Psoas muscle (tissue), 8 donors: ENCODE results near the gene PEF1. TPM values are rescaled to one million over a fixed set of nuclear protein-coding genes. Genes with fewer than 3 reads are reported as not detected.

ENCODE experiments used
- ATAC-seq, 4 donors: fragments of 200-7000 bp; cut with Tn5 transposase; one replicate each; pipeline ENCODE4 v1.9.1; 2020; ENCODE audit warnings: moderate library complexity in 3 of 4, mild to moderate bottlenecking in 2 of 4
- DNase-seq, 2 donors: peaks; one replicate each; pipeline ENCODE4 v3.0.0-alpha.2; 2020
- H3K27ac ChIP-seq: fragments of 200-600 bp; one replicate; pipeline ENCODE4 v1.8.0; 2022
- H3K27me3 ChIP-seq, 3 donors: fragments of 200-600 bp in 1 of 3; one replicate each; pipeline versions ENCODE4 v1.6.1 to v1.8.0; 2013 to 2022; ENCODE audit warnings: low read length in 2 of 3, mild to moderate bottlenecking in 2 of 3, moderate library complexity in 1 of 3; ENCODE audit not compliant: insufficient read depth in 3 of 3
- H3K36me3 ChIP-seq, 2 donors: fragments of 200-600 bp in 1 of 2; one replicate each; pipeline versions ENCODE4 v1.6.1 to v1.8.0; 2013 to 2022; ENCODE audit warnings: low read depth in 1 of 2, mild to moderate bottlenecking in 1 of 2, moderate library complexity in 1 of 2; ENCODE audit not compliant: insufficient read depth in 1 of 2
- H3K4me1 ChIP-seq: fragments of 200-600 bp; one replicate; pipeline ENCODE4 v1.8.0; 2022
- H3K4me3 ChIP-seq: fragments of 200-600 bp; one replicate; pipeline ENCODE4 v1.8.0; 2022; ENCODE audit warnings: mild to moderate bottlenecking
- H3K9me3 ChIP-seq: fragments of 200-600 bp; one replicate; pipeline ENCODE4 v1.8.0; 2022
- WGBS, 3 donors: extraction: QIAGEN DNeasy Blood & Tissue Kit; methylation state at CpG; one replicate each; pipeline versions ENCODE4 v1.1.6 to v1.1.7; 2013; 5-methylcytosine and 5-hydroxymethylcytosine counted together
- intact Hi-C, 2 donors: fragments of 100-400 bp; cut with DNase I; formaldehyde crosslinking; loops; one replicate each; pipeline versions ENCODE4 v1.11.0 to v1.14.2; 2022
- polyA plus RNA-seq, 3 donors: library from polyadenylated mRNA; stranded (reverse); fragments of 200-250 nt; gene quantifications; one replicate each; pipeline ENCODE4 v1.2.3, GENCODE V29; 2013
- total RNA-seq, 4 donors: library from RNA; stranded (reverse); fragmentation: NEBNext Ultra II Directional in 2 of 4; extraction: Animal tissue kit (Norgen Biotek cat#: 25700) in 2 of 4; gene quantifications; one replicate each; pipeline versions ENCODE4 v1.2.1 to v1.2.4, GENCODE V29; 2021 to 2023
- TF ChIP-seq, protein P1 (sequence below): fragments of 200-600 bp; IDR thresholded peaks from one replicate; pipeline ENCODE4 v1.8.0; 2022; ENCODE audit warnings: antibody characterized with exemption
- donor health status: healthy with polysubstance abuse.
- donor health status: DM: no; HTN: no; CAD: no; lungs with moderate emphysema.
- donor health status: Bipolar disorder and iron deficiency.
- donor health status: healthy.
- donor health status: DM: yes; HTN: yes; CAD: no.
- donor health status: DM: no; HTN: no; CAD: no.
- donor health status: DM: no; HTN: no; CAD: no.
- donor health status: DM: yes; HTN: yes; CAD: no.

PEF1 gene
- total and polyA plus RNA-seq, 7 donors = 22.1 to 57.4 (median 30.7) TPM

DNA sequence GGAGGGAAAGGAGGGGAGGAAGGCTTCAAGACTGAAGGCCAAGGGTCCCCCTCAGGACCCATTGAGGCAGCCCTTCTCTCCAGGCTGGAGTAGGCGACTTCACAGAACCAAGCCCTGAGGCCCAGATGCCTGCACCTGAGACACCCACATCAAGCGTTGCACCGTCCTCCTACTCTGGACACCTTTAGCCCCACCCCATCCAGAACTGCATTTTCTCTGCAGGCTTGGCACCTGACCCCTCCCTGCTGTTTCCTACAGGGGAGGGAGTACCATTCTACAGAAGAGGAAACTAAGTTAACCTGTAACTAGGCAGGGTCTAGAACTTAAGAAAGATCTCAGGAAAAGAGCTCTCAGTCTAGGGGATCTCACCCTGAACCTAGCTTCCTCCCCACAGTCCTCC, 12.0 kb downstream of the PEF1 start:
- TF ChIP-seq, protein P1, sequence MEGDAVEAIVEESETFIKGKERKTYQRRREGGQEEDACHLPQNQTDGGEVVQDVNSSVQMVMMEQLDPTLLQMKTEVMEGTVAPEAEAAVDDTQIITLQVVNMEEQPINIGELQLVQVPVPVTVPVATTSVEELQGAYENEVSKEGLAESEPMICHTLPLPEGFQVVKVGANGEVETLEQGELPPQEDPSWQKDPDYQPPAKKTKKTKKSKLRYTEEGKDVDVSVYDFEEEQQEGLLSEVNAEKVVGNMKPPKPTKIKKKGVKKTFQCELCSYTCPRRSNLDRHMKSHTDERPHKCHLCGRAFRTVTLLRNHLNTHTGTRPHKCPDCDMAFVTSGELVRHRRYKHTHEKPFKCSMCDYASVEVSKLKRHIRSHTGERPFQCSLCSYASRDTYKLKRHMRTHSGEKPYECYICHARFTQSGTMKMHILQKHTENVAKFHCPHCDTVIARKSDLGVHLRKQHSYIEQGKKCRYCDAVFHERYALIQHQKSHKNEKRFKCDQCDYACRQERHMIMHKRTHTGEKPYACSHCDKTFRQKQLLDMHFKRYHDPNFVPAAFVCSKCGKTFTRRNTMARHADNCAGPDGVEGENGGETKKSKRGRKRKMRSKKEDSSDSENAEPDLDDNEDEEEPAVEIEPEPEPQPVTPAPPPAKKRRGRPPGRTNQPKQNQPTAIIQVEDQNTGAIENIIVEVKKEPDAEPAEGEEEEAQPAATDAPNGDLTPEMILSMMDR = no peak
- Histone ChIP-seq H3K27ac (peak overlapping the region; percentile 12), H3K36me3 (peaks cover 3 to 73% of the 10 kb centered on the region in 2 donors), H3K4me1 (peaks cover 52% of the 10 kb centered on the region), H3K9me3 (no peaks in the 10 kb centered on the region), H3K4me3 (no peak overlapping the region), H3K27me3 (no peaks in the 10 kb centered on the region)
- DNase-seq (no peak), ATAC-seq (no peak)
- WGBS, 3 donors = 94 to 98% (median 94%) methylated on average over 3 of the region's 3 CpGs
- intact Hi-C loops = no loop called here

DNA sequence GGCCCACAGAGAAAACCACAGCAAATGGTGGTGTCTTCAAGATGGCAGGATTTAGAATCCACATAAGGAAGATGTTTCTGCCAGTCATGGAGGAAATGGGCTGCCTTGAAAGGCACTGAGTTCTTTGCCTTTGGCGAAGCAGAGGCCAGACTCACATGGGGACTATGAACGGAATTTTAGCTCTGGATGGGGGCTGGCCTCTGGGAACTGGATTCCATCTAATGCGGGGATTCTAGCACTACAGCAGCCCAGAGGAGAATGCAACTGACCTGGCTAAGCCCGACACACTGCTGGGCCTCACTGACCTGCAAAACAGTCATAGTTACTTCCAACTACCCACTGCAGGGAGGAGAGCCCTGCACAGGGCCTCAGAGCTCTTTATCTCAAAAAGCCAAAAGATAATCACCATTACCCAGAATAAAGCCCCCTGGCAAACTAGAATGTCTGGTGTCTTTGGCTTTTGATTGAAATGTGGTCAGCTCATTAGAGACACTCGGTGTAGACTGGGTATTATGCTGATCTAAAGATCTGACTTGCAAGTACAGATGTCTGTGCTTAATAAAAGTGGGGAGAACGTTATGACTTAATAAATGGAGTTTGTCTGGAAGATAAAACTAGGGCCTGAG, 15.6 kb downstream of the PEF1 start:
- ATAC-seq (no peak), DNase-seq (no peak)
- TF ChIP-seq, protein P1 = no peak
- Histone ChIP-seq H3K9me3 (no peaks in the 10 kb centered on the region), H3K4me3 (no peak overlapping the region), H3K36me3 (peaks cover 3 to 60% of the 10 kb centered on the region in 2 donors), H3K27ac (peak overlapping the region; percentile 92), H3K27me3 (no peaks in the 10 kb centered on the region), H3K4me1 (peaks cover 52% of the 10 kb centered on the region)
- WGBS, 3 donors = 88 to 95% (median 89%) methylated on average over 6 of the region's 6 CpGs
- intact Hi-C loops = no loop called here

DNA sequence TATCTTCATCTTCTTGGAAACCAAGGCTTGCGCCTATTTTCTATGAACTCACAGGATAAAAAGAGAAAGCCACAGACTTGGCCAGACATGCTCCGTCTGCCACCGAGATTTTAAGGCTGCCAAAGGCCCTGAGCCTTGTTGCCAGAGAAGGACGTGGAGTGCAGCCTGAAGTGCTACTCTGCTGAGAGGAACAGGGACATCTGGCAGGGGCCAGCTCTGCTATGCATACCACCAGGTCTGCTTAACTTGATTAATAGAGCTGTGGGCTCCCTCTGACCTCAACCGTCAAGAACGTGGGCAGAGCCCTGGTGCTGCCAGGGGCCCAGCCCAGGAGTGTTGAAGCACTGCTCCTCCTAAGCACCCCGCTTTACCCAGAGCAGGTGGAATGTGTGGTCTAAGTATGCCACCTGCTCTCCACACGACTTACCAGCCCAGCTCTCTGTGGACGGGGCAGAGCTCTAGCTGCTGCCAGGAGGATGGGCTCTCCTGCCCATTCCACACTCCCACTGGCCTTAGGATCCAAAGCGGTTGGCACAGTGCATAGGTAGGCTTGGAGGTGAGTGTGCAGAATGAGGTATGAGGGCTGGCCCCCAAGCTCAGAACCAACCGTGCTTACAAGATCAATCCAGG, 16.6 kb downstream of the PEF1 start:
- ATAC-seq (peak; percentile 78 to 84 (median 82)), DNase-seq (peak; percentile 56 to 89)
- 31 to 53% (median 32%) methylated on average over 11 of the region's 11 CpGs for WGBS, 3 donors
- Histone ChIP-seq H3K36me3 (peaks cover 3 to 51% of the 10 kb centered on the region in 2 donors), H3K27ac (peak overlapping the region; percentile 92), H3K27me3 (no peaks in the 10 kb centered on the region), H3K4me1 (peaks cover 52% of the 10 kb centered on the region), H3K9me3 (no peaks in the 10 kb centered on the region), H3K4me3 (peak overlapping the region; percentile 36)
- intact Hi-C loops = no loop called here
- TF ChIP-seq, protein P1 = no peak

DNA sequence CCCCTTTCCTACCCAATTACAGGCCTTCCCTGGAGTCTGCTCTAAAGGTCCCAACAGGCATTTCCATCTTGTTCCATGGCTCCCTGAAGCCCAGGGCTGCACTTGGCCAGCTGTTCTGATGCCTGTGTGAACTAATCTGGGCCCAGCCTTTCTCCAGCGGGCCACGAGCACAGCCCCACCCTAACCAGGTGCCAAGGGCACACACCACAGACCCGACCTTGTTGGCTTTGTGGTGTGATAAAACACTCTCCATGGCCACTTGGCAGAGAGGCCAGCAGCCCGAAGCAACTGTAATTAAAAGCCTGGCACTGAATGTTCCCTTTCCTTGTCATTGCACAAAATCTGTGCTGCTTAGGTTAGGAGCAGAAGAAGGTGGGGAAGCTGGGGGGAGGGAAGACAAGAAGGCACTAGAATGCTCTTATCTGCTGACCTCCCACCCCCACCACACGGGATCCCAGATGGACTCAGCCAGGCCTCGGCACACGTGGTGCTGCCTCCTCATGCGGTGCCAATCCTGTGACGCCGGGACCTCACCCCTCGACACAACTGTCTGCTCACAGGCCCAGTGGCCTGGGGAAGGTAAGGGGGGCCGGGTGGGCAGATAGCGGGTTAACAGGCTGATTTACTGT, 17.3 kb downstream of the PEF1 start:
- H3K4me3 ChIP-seq = peak overlapping the region; percentile 36
- peak overlapping the region; percentile 92 for H3K27ac ChIP-seq
- intact Hi-C loops = no loop called here
- peaks cover 3 to 45% of the 10 kb centered on the region in 2 donors for H3K36me3 ChIP-seq
- ATAC-seq (peak; percentile 78 to 83 (median 80)), DNase-seq (peak; percentile 75 to 91)
- 21 to 35% (median 23%) methylated on average over 13 of the region's 13 CpGs for WGBS, 3 donors
- H3K9me3 ChIP-seq = no peaks in the 10 kb centered on the region
- no peaks in the 10 kb centered on the region for H3K27me3 ChIP-seq
- H3K4me1 ChIP-seq = peaks cover 52% of the 10 kb centered on the region
- TF ChIP-seq, protein P1 = no peak
